HG03039 (cell line): ENCODE data around the gene LENG1.

Experiments
- ATAC-seq: cut with Tn5 transposase; IDR thresholded peaks from one replicate; pipeline ENCODE4 v1.9.1; 2021; ENCODE audit warnings: mild to moderate bottlenecking, moderate library complexity; ENCODE audit not compliant: unreplicated experiment

LENG1 gene

GRCh38 chr19:54142166-54142780, 17.2 kb downstream of the LENG1 start:
- no peak for ATAC-seq

GRCh38 chr19:54141356-54141755, 18.2 kb downstream of the LENG1 start:
- no peak for ATAC-seq

DNA sequence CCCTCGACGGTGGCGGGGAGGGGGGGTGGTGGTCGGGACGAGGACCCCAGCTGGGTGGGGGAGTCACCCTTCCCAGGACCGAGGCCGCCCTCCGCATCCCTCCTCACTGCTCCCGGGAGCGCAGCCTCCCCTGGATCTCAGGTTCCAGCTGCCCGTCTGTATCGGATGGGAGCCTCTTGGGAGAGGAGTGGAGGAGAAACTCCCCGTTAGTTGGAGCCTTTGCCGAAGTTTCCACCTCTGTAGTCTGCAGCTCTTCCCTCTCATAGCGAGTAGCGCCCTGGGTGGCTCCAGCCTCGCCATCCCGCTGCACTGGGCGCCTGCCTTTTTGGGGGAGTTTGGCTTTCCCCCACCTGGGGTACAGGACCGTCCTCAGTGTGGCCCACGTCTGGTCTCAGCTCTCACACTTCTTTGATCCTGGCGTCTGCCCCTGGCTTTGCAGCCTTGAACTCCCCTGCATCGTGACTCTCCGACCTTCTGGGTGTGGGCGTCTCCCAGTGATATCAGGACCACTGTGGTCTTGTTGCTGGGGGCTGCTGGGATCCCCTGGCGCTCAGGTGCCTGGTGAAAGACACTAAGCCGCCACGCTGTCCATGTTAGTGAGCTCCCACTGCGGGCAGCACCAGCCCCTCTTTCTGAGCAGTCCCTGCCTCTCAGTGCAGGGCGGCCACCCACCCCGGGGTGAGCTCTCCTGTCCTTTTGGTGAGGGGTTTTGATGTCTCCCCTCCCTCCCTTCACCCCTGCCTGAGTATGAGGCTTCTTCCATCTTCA, 20.8 kb downstream of the LENG1 start:
- ATAC-seq = no peak

- ATAC-seq = no peak
Measured at GRCh38 chr19:54137699-54138488, 21.6 kb downstream of the LENG1 start, which contains the start of gene CNOT3. Gene CNOT3, plus strand, starts transcription at chr19:54137762. Its CDS starts 5,217 bp downstream, at chr19:54142979.

DNA sequence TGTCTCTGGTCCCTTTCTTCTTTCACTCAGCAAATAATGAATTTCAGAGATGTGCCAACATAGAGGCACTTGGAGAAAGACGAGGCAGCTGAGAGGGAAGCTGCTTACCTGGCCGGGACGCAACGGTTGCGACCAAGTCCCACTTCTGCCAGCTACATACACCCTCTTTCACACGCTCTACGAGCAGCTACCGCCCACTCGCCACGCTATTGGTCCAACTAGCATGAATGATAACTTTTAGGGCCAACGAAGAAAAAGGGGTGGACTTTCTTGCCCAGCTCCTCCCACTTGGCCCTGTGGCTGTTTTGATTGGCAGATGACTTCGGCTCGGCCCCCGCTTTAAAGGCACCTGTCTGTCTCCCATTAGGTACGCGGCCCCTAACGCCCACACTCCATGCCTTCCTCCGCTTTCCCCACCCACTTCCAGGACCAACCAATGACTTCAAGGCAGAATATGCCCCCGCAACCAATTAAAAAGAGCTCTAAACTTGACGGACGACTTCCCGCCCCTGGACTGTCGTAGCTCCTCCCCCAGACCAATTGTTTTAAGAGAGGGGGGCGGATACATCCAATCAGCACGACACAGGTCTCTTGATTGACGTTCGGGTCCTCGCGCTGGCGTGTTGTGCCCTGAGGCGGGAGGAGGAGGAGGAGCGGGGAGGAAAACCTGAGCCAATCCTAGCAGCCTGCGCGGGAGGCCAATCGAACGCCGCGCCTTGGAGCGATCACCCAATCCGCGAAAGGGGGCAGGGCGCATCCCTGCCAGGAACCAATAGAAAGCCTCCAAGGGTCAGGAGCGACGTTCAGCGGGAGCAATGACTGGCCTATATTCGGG, 22.4 kb downstream of the LENG1 start:
- peak; percentile 71 for ATAC-seq

GRCh38 chr19:54136086-54136863, 23.2 kb downstream of the LENG1 start:
- no peak for ATAC-seq

DNA sequence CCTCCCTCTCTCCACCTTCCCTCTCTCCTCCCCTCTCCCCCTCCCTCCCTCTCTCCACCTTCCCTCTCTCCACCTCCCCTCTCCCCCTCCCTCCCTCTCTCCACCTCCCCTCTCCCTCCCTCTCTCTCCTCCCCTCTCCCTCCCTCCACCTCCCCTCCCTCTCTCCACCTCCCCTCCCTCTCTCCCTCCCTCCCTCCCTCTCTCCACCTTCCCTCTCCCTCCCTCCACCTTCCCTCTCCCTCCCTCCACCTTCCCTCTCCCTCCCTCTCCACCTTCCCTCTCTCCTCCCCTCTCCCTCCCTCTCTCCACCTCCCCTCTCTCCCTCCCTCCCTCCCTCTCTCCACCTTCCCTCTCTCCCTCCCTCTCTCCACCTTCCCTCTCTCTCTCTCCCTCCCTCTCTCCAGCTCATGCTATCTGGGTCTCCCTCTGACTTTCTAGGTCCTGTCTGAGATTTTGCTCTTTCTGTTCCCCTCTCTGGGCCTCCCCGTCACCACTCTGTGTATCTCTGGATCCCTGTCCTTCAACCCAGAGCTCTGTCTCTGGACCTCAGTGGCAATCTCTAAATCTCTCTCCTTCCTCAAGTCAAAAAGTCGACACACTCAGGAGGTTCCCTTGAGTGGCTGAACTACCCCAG, 25.4 kb downstream of the LENG1 start:
- ATAC-seq = no peak

- no peak for ATAC-seq
Measured at GRCh38 chr19:54133312-54133956, 26.1 kb downstream of the LENG1 start.

- no peak for ATAC-seq
Measured at GRCh38 chr19:54129617-54129996, 29.9 kb downstream of the LENG1 start.

- ATAC-seq = no peak
Measured at GRCh38 chr19:54128796-54129616, 30.5 kb downstream of the LENG1 start.

DNA sequence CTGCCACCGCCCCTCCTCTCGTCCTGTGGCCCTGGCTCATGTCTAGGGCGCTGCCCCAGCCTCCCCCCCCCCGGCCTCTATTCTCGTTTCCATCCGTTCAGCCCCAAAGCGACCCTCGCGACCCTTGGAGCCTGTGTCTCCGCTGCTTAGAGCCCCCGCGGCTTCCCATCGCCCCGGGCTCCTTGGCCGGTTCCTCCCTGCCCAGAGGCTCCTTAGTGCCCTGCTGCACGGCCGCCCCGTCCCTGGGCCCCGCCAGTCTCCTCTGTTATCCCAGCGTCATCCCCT, 31.1 kb downstream of the LENG1 start:
- ATAC-seq = no peak

DNA sequence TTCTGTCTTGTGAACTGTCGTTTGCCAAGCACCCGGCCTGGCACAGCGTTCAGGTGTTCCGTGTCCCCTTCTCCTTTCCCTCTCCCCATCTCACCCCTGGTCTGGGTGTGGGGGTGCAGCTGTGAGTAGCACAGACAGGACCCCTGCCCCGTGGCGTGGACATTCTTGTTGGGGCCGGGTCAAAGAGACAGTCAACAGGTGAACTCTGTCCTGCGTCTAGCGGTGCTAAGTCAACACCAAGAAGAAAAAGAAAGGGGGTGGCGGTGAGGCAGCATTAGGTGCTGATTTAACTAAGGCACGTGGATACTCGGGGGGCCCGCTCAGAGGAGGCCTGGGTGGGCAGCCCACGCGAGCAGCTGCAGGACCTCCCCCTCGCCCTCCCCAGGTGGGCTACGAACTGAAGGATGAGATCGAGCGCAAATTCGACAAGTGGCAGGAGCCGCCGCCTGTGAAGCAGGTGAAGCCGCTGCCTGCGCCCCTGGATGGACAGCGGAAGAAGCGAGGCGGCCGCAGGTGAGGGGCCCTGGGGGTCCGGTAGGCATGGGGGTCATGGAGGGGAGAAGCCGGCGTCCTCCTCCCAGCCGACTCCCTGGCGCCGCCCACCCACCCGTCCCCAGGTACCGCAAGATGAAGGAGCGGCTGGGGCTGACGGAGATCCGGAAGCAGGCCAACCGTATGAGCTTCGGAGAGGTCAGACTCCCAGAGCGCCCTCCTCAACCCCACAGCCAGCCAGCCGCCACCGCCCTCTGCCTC, 31.7 kb downstream of the LENG1 start:
- ATAC-seq = no peak

DNA sequence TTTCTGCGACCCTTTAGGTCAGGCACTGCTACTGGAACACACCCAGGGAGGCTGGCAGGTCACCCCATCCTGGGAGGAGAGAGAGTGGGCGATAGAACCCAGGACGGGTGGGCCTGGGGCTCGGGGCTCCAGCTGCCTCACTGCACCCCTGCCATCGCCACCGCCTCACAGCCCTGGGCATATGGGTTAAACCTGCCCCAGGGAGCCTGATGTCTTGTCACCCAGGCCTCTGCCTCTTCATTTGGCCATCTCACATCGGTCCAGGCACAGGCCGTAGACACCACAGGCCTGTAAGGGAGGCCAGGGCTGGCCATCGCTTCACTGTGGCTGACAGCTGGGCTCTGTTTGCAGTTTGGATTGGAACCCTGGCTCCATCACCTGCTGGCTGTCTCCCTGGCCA, 33.8 kb downstream of the LENG1 start:
- ATAC-seq = no peak

DNA sequence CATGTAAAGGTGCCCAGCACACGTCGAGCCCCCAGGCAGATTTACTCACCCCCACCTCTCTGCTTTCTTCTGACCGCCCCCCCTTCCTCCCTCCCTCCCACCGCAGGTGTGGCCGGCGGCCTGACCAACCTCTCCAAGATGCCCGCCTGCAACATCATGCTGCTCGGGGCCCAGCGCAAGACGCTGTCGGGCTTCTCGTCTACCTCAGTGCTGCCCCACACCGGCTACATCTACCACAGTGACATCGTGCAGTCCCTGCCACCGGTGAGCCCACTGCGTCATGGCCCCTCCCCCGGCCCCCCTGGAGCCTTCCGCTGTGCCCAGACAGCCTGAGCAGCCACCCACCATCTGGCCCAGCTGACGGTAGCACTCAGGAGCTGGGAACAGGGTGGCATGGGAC, 35.1 kb downstream of the LENG1 start:
- ATAC-seq = no peak

GRCh38 chr19:54123682-54124081, 35.8 kb downstream of the LENG1 start:
- ATAC-seq = no peak

DNA sequence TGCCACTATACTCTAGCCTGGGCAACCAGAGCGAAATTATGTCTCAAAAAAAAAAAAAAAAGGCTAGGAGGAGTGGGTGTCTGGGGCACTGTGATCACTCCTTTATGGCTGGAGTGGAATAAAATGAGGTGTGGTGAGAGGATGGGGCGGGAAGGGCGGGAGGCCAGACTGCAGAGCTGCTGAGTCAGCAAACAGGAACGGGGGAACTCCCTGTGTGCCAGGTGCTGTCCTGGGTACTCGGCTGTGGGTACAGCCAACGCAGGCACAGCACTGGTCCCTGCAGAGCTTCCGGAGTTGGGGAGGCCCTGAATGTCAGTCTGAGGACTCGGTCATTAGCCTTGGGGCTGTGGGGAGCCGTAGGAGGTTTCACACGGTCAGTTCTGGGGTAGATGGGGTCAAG, 38.3 kb downstream of the LENG1 start:
- ATAC-seq = no peak

DNA sequence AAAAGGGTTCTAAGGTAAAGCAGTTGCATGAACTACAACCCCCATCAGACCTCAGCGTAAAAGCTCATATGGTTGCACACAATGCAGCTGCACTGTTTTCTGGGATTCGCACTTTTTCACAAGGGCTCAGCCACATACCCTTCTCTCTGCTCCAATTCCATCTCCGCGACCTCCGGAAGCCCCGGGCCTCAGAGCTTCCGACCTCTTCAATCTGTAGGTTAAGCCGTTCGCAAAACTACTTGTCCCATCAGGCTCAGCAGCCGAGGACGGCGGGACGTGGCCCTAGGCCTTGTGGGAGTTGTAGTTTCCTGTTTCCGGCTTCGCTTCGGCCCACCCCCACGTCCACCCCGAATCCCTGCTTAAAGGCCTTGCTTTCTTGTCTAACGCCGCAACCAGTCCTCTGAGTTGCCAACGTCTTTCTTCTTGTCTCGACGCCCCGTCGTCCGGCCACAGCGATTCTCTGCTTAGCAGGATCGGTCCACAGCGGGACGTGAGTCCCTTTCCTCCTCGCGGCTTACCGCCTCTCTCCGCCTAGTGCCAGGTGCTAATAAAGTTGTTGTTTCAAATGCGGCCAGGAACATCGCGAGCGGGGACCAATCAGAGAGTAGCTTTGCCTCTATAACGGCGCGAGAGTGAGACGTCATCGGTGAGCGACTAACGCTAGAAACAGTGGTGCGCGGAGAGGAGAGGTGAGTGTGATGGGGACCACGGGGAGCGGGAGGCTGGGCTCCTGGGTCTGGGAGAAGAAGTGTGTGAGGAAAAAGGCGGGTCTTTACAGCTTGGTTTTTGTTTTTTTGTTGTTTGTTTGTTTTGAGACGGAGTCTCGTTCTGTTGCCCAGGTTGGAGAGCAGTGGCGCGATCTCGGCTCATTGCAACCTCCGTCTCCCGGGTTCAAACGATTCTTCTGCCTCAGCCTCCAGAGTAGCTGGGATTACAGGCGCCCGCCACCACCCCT, 44.1 kb downstream of the LENG1 start, which contains the start of the genes PRPF31 and TFPT:
TSS of gene PRPF31 (plus strand) at position 646 of the 955 bp plus-strand sequence. CDS start 2,525 bp downstream, outside the sequence.
TSS of gene TFPT (minus strand) at position 549 of the 955 bp plus-strand sequence. CDS start at position 161, 388 bp downstream.
- ATAC-seq = peak; percentile 74
